Adrenal gland (tissue), 12 donors: ENCODE results near the gene MAP2K5. TPM values are rescaled to one million over a fixed set of nuclear protein-coding genes. Genes with fewer than 3 reads are reported as not detected.

Source experiments
- DNase-seq, 7 donors: peaks; one replicate each; pipeline ENCODE4 v3.0.0-alpha.2; 2019 to 2020
- H3K27ac ChIP-seq, 5 donors: fragments of 200-600 bp; sonication (generic) in 4 of 5; 1 replicate in 3 of 5; 2 replicates in 2 of 5; pipeline versions ENCODE4 v1.5.1 to v1.8.0; 2016 to 2020; ENCODE audit warnings: mild to moderate bottlenecking in 1 of 5
- H3K27me3 ChIP-seq: fragments of 200-600 bp; 2 replicates; pipeline ENCODE4 v1.8.0; 2021
- H3K36me3 ChIP-seq, 2 donors: fragments of 200-600 bp; replicated peaks in 1 of 2; 1 replicate in 1 of 2; 2 replicates in 1 of 2; pipeline versions ENCODE4 v1.5.1 to v1.8.0; 2018 to 2022
- H3K4me1 ChIP-seq, 2 donors: fragments of 200-600 bp; replicated peaks in 1 of 2; 1 replicate in 1 of 2; 2 replicates in 1 of 2; pipeline versions ENCODE4 v1.5.1 to v1.8.0; 2018 to 2021
- H3K4me3 ChIP-seq, 4 donors: fragments of 200-600 bp; sonication (generic) in 3 of 4; one replicate each; pipeline ENCODE4 v1.5.1; 2016 to 2018
- H3K9me3 ChIP-seq, 3 donors: fragments of 200-600 bp; sonication (generic) in 1 of 3; replicated peaks in 1 of 3; 1 replicate in 2 of 3; 2 replicates in 1 of 3; pipeline versions ENCODE4 v1.5.1 to v1.8.0; 2016 to 2021
- POLR2A ChIP-seq, 2 donors: fragments of 450-650 bp; IDR thresholded peaks; one replicate each; pipeline ENCODE4 v1.6.1; 2017; ENCODE audit warnings: antibody characterized with exemption in 2 of 2, mild to moderate bottlenecking in 2 of 2, moderate library complexity in 1 of 2
- WGBS, 4 donors: extraction: QIAGEN DNeasy Blood & Tissue Kit in 2 of 4; methylation state at CpG; one replicate each; pipeline versions ENCODE4 v1.1.5 to v1.1.7; 2013 to 2017; 5-methylcytosine and 5-hydroxymethylcytosine counted together
- intact Hi-C, 2 donors: fragments of 100-400 bp; cut with DNase I; formaldehyde crosslinking; loops; one replicate each; pipeline versions ENCODE4 v1.14.1 to v1.15.0; 2022 to 2023
- polyA plus RNA-seq, 3 donors: library from polyadenylated mRNA; stranded (reverse); fragments of 200-250 nt in 2 of 3; fragments of 350-450 nt in 1 of 3; fragmentation: Illumina TruSeq in 1 of 3; extraction: RNeasy Lipid Tissue Mini Kit (QIAGEN cat#74804) in 1 of 3; gene quantifications; one replicate each; pipeline ENCODE4 v1.2.3, GENCODE V29; 2013 to 2014
- total RNA-seq, 9 donors: library from RNA; depleted of rRNA in 4 of 9; stranded (reverse); fragments of >200 nt in 4 of 9; fragments of 120-200 nt in 1 of 9; fragmentation: NEBNext Ultra II Directional in 1 of 9; extraction: Animal tissue kit (Norgen Biotek cat#: 25700) in 1 of 9; gene quantifications; one replicate each; pipeline versions ENCODE4 v1.1.0 to v1.2.4, GENCODE V29; 2013 to 2023
- TF ChIP-seq, protein P1 (sequence below), 6 experiments: fragments of 450-650 bp in 4 of 6; fragments of 200-600 bp in 2 of 6; sonication (generic) in 1 of 6; IDR thresholded peaks; 1 replicate in 5 of 6; 2 replicates in 1 of 6; pipeline versions ENCODE4 v1.5.1 to v1.8.0; 2016 to 2021; ENCODE audit warnings: antibody characterized with exemption in 6 of 6, mild to moderate bottlenecking in 2 of 6, moderate library complexity in 1 of 6
- donor health status: healthy with polysubstance abuse.
- donor health status: Bipolar disorder and iron deficiency.
- donor health status: DM: yes; HTN: yes; CAD: no.
- donor health status: DM: no; HTN: no; CAD: no.
- donor health status: DM: no; HTN: no; CAD: no.
- donor health status: DM: yes; HTN: yes; CAD: no.

MAP2K5 gene
- total and polyA plus RNA-seq, 12 donors = 10.3 to 33.8 (median 17.0) TPM

DNA sequence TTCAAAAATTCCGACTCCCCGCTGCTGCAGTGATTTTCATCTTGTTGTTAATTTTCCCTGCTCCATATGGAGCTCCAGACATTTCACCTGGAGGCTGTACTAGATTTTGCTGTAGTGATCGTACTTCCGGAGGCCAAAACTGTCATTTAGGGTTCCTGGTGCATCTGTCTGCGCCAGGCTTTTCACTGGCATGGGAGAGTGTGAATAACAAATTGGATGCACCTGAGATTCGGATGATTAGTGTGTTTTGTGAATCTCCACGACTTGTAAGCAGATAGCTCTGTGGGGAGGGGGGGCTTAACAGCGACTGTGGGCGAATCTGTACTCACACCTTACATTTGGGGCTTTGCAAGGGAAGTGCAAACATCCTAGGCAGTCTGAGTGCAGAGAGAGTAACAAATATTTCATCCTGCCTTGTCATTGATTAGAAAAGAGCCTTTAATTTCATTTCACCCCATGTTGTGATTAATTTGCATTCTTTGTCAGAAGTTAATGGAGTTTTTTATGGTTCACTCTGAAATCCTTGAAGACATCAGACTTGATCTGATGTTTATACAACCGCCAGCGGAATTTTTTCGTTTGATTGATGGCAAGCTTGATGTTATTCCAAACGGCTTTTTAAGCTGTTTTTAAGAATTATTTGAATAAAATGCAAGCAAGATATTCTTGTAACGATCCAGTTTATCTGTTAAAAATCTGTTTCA is 190.3 kb downstream of the MAP2K5 start:
- 80 to 88% (median 85%) methylated on average over 14 of the region's 14 CpGs for whole genome bisulfite sequencing, 4 donors
- H3K27me3 ChIP-seq = no peaks in the 10 kb centered on the region
- H3K27ac ChIP-seq = no peak overlapping the region
- no peak overlapping the region for H3K4me3 ChIP-seq
- DNase-seq = no peak
- H3K9me3 ChIP-seq = no peaks in the 10 kb centered on the region
- intact Hi-C loops = no loop called here
- no peaks in the 10 kb centered on the region for H3K36me3 ChIP-seq
- peaks cover 0 to 14% of the 10 kb centered on the region in 2 donors for H3K4me1 ChIP-seq
- TF ChIP-seq POLR2A (IDR thresholded peaks at IDR 0.05) = no peak
- TF ChIP-seq, protein P1, sequence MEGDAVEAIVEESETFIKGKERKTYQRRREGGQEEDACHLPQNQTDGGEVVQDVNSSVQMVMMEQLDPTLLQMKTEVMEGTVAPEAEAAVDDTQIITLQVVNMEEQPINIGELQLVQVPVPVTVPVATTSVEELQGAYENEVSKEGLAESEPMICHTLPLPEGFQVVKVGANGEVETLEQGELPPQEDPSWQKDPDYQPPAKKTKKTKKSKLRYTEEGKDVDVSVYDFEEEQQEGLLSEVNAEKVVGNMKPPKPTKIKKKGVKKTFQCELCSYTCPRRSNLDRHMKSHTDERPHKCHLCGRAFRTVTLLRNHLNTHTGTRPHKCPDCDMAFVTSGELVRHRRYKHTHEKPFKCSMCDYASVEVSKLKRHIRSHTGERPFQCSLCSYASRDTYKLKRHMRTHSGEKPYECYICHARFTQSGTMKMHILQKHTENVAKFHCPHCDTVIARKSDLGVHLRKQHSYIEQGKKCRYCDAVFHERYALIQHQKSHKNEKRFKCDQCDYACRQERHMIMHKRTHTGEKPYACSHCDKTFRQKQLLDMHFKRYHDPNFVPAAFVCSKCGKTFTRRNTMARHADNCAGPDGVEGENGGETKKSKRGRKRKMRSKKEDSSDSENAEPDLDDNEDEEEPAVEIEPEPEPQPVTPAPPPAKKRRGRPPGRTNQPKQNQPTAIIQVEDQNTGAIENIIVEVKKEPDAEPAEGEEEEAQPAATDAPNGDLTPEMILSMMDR (IDR thresholded peaks at IDR 0.05) = no peak

DNA sequence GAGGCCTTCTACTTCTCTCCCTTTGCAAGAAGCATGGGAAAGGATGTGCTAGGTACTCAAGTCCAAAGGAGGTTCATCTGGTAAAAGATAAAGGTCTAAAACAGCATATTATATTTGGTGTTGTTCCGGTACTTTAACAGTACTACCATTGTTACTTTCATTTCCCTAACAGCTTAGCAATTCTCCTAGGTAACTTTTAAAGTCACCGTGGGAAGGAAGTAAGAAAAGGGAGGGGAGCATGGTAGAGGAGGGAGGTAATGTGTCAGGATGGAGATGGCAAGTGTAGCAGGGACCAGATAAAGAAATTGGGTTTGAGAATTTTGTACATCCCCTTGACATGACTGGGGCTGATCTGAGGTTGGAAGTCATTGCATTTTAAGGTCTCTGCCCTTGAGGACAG is 193.4 kb downstream of the MAP2K5 start:
- H3K4me1 ChIP-seq = peaks cover 0 to 14% of the 10 kb centered on the region in 2 donors

DNA sequence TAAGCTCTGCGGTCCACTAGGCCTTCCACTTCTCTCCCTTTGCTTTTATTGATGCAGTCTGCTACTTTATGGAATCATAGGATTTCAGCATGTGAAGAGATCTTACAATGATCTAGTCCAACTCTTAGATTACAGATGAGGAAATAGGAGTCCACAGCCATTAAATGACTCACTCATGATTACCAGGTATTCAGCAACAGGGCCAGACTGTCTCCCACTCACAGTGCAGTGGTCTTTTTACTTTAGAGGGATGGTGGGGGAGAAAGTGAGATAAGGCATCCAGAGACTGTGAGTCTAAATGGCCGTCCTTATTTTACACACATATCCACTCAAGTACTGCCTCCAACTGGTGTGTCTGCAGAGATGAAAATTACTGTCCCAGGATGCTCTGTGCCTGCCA is 194.3 kb downstream of the MAP2K5 start:
- no peaks in the 10 kb centered on the region for H3K36me3 ChIP-seq
- H3K4me1 ChIP-seq = peaks cover 0 to 14% of the 10 kb centered on the region in 2 donors
- H3K27me3 ChIP-seq = no peaks in the 10 kb centered on the region
- DNase-seq = no peak
- H3K4me3 ChIP-seq = no peak overlapping the region
- no peak overlapping the region for H3K27ac ChIP-seq
- intact Hi-C loops = no loop called here
- WGBS, 4 donors = 90 to 93% (median 92%) methylated on average over 2 of the region's 2 CpGs
- H3K9me3 ChIP-seq = no peaks in the 10 kb centered on the region
- no peak for TF ChIP-seq POLR2A (IDR thresholded peaks at IDR 0.05)
- TF ChIP-seq, protein P1 (IDR thresholded peaks at IDR 0.05) = no peak

More for the DNA sequence above, 193.4 kb downstream of the MAP2K5 start:
- H3K36me3 ChIP-seq = no peaks in the 10 kb centered on the region
- intact Hi-C loops = no loop called here
- H3K27ac ChIP-seq = no peak overlapping the region
- DNase-seq = no peak
- TF ChIP-seq, protein P1 (IDR thresholded peaks at IDR 0.05) = no peak
- no peak for TF ChIP-seq POLR2A (IDR thresholded peaks at IDR 0.05)
- no peak overlapping the region for H3K4me3 ChIP-seq
- no peaks in the 10 kb centered on the region for H3K27me3 ChIP-seq
- no peaks in the 10 kb centered on the region for H3K9me3 ChIP-seq
- WGBS, 4 donors = 28 to 40% (median 38%) methylated on average over 2 of the region's 2 CpGs

DNA sequence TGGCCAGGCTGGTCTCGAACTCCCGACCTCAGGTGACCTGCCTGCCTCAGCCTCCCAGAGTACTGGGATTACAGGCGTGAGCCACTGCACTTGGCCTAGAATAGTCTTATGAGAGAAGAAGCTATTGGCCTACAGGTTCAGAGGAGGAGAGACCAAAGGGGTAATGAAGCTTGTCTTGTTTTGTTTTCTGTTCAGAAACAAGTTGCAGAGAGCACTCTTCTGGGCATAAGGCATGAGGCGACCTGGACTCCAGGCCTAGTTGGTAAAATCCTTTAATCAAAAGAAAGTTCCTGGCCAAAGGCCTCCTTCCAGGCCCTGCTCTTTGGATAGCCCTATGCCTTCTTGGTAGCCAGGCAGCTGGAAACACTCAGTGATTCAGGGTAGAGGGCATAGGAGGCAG is 195.6 kb downstream of the MAP2K5 start:
- Histone ChIP-seq H3K4me3 (no peak overlapping the region), H3K9me3 (no peaks in the 10 kb centered on the region), H3K4me1 (peaks cover 0 to 8% of the 10 kb centered on the region in 2 donors), H3K27ac (no peak overlapping the region), H3K36me3 (no peaks in the 10 kb centered on the region), H3K27me3 (no peaks in the 10 kb centered on the region)
- intact Hi-C loops = no loop called here
- TF ChIP-seq POLR2A (IDR thresholded peaks at IDR 0.05) = no peak
- TF ChIP-seq, protein P1 (IDR thresholded peaks at IDR 0.05) = no peak
- WGBS, 4 donors = 71 to 75% (median 73%) methylated on average over 4 of the region's 4 CpGs
- no peak for DNase-seq
